ENCODE data around the gene SH2D4B.

DNA sequence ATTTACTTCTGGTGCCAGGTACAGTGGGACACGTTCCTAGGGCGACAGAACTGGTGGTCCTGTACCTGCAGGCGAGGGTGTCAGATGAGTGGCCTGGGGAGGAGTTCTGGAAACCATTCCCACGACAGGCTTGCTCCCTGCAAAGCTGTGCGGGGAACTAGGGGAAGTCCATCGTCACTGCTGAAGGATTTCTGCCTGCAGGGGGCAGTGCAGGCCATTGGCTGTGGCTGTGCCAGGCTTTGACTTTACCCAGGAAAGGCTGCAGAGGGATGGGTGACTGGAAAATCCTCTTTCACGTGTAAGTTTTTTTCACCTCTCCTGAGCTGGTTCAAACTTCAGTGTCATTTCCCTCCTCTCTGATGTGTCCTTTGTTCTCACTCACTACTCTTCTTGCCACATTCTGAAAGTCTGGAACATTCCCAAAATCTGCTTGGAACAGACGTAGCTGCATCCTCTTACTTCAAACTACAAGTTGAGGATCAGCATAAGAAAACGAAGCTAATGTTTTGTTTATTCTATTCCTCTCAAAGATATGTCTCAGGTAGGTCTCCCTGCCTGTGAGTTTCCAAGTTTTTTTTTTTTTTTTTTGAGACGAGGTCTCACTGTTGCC is 126.5 kb downstream of the SH2D4B start:
- TF ChIP-seq, protein P1, sequence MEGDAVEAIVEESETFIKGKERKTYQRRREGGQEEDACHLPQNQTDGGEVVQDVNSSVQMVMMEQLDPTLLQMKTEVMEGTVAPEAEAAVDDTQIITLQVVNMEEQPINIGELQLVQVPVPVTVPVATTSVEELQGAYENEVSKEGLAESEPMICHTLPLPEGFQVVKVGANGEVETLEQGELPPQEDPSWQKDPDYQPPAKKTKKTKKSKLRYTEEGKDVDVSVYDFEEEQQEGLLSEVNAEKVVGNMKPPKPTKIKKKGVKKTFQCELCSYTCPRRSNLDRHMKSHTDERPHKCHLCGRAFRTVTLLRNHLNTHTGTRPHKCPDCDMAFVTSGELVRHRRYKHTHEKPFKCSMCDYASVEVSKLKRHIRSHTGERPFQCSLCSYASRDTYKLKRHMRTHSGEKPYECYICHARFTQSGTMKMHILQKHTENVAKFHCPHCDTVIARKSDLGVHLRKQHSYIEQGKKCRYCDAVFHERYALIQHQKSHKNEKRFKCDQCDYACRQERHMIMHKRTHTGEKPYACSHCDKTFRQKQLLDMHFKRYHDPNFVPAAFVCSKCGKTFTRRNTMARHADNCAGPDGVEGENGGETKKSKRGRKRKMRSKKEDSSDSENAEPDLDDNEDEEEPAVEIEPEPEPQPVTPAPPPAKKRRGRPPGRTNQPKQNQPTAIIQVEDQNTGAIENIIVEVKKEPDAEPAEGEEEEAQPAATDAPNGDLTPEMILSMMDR (conservative IDR thresholded peaks at IDR 0.05) = peak; percentile 83
- TF ChIP-seq EZH2 (IDR thresholded peaks at IDR 0.05; ENCODE audit: low read depth) = no peak

Data from PC-9 (cell line).